HG02870 (cell line): ENCODE results near the gene KDM5C.
A peak's percentile ranks its signal among the peaks of the same experiment; 100 is the strongest.

Source experiments
- ATAC-seq: cut with Tn5 transposase; IDR thresholded peaks from one replicate; pipeline ENCODE4 v1.9.1; 2021; ENCODE audit warnings: mild to moderate bottlenecking, moderate library complexity; ENCODE audit not compliant: unreplicated experiment

The KDM5C gene

DNA sequence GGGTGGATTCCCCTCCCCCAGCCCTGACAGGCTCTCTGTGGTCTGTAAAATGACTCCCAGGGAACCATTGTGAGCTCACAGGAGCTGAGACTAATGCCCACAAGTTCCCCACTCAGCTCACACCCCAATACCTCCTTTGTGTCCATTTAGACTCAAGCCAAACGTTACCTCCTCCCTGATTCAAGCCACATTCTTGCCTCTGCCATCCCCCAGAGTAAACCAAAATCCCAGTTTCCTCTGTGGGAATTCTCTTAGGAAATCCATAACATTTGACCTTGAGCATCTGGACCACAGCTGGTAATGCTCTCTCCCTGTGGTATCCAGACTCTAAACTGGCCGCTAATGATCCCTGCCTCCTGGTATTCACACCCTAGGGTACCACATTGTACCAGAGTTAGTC, 26.3 kb upstream of the KDM5C start:
- no peak for ATAC-seq

DNA sequence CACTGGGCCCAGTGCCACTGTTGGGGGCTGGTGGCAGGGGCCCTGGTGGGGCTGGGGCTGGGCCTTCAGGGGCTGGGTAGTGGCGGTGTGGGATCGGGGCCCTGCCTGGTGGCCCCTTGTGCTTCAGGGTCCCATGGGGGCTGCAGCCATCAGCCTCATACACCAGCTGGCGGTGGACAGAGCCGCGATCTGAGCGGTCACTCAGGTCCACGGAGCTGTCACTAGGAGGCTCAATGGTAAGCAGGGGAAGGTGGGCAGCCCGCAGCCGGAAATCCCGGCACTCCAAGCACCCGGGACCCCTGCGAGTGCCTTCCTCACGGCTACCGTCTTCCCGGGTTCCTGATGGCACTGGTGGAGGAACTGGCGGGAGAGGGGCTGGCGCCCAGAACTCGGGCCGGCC, 25.5 kb upstream of the KDM5C start:
- no peak for ATAC-seq

DNA sequence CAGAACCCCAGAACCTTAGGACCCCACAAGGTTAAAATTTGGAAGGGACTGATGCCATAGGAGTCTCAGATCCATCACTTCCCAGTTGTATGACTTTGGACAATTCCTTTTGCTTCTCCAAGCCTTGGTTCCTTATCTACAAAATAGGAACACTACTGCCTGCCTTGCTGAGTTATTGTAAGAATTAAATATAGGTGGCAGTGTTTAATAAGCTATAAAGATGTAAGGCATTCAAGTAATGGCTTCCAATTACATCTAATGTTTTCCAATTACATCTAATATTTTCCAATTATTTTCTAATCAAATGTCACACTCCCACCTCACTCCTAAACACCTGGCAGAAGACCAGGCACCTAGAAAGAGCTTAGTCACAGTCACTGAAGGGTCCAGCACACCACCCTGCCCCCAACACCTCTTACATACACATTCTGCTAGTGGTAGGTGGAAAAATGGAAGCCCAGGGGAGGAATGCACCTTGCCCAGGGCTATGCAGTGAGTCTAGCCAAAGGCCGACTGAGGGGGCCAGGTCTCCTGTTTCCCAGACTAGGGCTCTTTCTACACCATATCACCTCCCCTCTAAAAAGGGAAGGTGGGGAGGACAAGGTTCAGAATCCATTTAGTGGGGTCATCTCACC, 24.5 kb upstream of the KDM5C start:
- no peak for ATAC-seq

DNA sequence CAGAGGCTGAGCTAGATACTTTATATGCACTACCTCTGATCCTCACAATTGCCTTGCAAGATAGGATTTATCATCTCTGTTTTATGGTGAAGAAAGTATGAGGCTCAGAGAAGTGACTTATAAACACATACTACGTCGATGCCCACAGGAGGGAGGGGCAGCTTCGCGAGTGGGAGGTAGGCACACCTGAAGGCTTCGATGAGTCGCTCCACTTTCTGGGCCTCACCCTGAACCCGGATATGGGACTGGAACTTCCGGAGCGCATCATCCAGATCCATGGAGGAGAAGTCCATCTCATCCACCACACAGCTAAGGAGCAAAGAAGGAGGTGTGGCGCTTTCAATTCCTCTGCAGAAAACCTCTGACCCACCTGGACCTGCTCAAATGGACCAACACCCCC, 22.9 kb upstream of the KDM5C start:
- ATAC-seq: no peak

DNA sequence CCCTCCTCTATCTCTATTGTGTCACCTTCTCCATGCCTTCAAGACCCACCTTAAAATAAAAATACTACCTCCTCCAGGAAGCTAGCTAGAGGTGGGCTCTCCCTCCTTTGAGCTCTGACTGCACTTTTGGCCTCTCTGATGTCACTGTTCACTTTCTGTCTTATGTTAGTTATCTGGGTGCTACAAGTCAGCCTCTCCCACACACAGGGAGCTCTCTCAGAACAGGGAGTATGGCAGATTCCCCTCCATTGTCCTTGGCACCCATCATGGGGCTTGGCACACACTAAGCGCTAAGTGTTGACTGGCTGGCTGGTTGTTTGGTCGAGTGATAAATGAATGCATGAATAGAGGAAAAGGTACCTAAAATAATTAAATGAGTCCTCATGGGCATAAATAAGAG, 21.2 kb upstream of the KDM5C start:
- no peak for ATAC-seq

DNA sequence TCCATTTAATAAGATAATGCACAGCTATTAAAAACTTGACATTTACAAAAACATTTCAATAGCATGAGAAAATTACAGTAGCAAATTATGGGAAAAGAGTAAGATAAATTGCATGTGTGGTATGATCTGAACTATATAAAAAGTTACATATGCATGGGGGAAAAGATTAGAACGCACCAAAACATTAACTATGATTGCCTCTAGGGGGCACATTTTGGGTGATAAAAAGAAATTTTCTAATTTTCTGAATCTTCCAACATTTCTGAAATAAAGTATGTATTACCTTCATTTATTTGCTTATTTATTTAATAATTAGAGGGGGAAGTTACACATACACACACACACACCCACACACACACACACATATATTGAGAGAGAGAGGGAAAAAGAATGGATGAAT, 19.6 kb upstream of the KDM5C start:
- no peak for ATAC-seq

DNA sequence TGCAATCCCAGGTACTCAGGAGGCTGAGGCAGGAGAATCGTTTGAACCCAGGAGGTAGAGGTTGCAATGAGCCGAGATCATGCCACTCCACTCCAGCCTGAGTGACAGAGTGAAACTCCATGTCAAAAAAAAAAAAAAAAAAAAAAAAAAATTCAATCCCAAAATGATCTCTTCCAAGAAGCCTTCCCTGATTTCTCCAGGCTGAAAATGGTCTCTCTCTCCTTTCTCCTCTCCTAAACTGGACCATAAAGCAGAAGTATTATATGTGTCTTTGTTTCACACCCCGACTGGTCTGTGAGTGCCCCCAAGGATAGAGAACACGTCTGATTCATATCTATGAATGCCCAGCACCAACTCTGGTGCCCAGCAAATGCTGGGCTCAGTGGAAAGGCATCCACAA, 17.3 kb upstream of the KDM5C start:
- no peak for ATAC-seq

DNA sequence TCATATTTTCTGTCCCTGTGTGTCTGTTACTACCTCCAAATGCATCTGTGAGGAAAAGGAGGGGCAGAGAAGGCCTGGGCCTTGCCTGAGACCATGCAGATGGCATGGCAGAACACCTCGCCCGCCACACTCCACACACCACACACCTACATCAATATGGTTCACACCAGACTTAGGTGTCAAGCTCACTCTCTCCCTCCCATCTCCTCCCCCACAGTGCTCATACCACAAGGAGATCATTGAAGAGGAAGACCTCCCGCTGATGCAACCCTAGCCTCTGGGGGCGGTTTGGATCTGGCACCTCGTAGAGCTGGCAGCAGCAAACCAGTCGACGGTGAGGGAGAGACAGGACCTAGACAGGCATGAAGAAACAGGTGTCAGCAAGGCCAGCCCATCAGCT, 16.6 kb upstream of the KDM5C start:
- no peak for ATAC-seq

DNA sequence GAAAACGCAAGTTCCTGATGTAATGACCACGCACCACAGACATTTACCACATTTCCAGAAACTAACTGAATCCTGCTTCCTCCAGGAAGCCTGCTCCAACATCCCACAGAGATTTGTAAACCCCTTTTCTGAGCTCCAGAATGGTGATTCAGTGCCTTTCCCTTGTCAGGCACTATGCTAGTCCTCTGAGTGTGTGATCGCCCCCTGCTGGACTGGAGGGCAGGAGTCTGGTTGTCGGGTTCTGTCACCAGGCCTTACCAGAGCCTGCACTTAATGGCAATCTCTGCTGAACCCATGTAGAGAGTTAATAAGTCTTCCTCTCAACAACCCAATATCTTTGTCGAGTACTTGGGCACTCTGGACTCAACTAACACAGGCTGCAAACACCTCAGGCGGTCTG, 14.5 kb upstream of the KDM5C start:
- no peak for ATAC-seq

DNA sequence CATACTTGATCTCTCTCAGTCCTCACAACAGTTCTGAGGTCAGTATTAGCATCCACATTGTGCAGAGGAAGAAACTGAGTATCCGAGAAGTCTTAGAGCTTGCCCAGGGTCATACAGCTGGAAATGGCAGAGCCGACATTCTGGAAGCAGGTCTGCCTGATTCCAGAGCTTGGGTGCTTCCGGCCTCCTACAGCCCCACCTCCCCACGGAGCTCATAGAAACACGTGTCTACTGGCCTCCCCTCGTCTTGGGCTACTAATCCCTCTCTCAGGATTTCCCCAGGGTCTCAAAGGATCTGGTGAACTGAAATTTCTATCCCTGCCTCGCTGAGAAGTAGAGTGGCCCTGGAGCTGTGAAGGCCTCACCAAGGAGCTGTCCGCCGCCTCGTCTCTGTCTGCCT, 12.0 kb upstream of the KDM5C start:
- ATAC-seq: no peak

DNA sequence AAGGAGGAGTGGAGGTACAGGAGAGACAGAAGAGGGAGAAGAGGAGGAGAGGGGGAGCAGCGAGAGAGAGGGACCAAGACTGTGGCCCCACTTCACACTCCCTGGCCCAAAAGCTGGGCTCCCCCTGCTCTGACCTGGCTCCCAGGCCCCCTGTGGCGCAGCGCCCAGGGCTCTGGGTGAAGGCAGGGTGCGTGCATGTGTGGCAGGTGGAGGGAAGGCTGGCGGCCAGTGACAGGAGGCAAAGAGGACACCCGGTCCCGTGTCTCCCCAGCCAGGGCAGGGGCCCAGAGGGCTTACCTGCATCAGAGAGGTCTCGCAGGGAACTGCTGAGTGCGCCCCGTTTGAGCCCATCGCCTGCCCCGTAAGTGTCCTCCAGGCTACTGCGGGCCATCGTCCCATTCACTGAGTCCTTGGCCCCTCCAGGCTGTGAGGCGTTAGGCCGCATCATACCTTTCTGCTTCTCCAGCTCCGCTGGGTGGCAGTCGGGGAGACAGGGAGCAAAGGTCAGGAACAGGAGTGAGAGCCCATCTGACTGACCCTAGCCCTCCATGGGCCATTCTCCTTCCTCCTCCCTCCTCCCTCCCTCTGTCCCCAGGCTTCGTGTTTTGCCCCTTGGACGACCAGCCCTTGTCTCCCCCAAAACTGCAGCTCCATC, 11.1 kb upstream of the KDM5C start:
- ATAC-seq: no peak

DNA sequence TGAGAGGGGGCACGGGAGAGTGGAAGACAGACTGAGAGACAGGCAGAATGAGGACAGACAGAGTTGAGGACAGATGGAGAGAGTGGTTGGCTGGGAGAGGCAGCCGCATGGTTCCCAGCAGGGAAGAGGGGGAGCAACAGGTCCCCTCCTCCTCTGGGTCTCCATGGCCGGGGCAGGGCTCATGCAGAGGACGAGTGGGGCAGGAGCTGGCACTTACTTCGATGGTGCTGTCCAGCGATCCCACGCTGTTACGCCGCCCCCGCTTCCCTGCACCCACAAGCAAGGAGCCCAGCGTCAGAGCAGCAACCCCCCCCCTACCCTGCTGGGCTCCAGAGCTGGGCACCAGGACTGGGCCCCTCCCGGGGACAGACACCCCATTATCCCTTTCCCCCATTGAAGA, 10.6 kb upstream of the KDM5C start:
- ATAC-seq: no peak

DNA sequence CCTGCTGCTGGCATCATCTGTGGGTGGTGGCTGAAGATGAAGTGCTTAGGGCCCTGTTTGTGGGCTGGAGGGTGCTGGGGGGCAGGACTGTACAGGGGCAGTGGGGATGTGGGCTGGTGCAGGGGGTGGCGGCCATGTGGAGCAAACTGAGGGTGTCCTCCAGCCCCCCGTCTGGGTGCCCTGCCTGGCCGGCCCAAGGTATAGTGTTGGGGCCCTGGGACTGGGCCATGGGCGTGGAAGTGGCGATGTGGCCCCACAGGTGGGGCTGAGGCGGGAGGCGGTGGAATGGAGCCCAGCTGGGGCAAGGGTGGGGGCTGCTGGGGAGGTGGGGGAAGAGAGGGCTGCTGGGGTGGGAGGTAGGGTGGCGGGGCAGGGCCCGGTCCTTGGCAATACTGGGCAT, 9.5 kb upstream of the KDM5C start:
- no peak for ATAC-seq

DNA sequence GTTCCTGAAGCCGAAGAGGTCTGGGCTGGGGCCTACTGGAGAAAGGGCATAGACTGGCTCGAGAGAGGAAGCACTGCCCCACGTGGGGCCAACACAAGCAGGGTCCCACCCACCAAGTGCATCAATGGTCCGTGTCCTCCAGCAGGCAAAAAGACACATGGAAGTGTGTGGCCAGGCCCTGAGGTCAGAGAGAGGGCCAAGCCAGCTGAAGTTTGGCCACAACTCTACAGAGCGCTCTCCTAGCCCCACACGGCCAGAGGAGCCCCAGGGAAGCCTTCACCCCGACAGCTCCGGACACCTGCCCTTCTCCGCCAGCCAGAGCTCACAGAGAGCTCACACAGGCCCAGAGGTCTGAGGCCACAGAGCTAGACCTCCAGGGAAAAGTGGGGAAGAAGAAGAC, 8.5 kb upstream of the KDM5C start:
- ATAC-seq: no peak

DNA sequence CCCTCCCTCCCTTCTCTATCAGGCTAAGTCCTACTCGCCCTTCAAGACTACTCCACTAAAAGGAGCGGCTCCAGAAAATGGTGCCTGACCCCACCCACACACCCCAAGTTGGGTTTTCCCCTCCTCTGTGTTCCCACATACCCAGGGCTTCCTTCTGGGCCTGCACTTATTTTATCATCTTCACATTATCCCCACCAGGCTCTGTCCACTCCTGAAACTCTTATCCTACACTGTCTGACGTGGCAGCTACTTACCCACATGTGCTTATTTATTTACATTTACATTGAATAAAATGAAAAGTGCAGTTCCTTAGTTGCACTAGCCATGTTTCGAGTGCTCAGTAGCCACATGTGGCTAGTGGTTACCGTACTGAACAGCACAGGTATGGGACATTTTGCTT, 5.1 kb upstream of the KDM5C start:
- no peak for ATAC-seq

DNA sequence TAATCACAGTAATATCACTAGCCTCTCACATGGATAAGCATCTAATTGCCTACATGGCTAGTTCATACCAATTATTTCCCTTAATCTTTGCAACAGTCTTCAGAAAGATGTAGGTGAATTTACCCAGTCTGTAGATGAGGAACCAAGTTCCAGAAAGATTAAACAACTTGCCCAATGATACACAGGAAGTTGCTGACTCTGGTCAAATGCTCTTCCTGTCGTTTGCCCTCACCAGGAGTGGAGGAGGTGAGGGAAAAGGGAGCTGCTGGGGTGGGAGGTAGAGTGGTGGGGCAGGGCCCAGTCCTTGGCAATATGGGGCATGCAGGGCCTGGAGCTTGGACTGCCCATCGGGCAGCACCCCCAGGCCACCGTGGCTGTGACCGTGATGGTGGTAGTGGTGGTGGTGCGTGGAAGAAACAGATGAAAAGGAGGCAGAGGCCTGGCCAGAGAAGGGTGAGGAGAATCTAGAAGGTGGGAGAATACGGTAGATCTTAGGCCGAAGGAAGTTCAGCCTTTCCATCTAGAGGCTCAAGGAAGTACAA, 2.3 kb upstream of the KDM5C start:
- ATAC-seq: no peak

DNA sequence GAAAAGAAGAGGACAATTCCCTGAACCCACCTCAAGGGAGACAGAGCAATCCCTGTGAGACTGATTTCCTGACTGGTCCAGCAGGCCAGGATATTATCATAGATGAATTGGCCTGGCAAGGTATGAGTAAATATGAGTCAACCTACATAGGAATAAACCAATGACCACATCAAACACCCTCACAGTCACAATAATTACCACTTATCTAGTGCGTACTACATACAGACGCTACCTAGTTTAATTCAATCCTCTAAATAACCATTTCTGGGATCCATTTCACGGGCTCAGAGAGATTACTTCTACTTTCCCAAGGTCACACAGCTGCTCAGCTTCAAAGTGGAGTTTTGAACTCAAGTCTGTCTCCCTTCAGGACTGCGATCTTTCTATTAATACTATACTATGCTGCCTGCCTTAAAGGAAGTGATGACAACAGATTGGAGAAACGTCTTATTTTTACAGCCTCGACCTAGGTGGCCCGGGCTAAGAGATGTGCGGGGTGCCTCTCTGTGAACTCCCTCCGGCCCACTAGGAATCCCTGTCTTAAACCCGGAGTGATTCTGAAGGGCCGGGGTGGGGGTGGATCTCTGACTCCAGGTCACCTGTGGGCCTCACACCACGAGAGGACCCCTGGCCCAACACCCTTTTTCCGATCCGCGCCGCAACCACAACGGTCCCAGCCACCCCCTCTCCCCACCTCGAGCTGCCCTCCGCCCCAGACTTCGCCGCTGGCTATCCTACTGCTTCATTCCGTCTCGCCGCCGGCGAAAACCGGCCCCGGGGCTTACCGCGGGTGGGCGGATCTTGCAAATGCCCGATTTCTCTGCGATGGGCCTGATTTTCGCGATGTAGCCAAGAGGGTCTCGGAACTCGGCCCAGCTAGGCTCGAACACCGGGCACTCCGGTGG, 800 bp downstream of the KDM5C start:
- peak; percentile 8 for ATAC-seq

DNA sequence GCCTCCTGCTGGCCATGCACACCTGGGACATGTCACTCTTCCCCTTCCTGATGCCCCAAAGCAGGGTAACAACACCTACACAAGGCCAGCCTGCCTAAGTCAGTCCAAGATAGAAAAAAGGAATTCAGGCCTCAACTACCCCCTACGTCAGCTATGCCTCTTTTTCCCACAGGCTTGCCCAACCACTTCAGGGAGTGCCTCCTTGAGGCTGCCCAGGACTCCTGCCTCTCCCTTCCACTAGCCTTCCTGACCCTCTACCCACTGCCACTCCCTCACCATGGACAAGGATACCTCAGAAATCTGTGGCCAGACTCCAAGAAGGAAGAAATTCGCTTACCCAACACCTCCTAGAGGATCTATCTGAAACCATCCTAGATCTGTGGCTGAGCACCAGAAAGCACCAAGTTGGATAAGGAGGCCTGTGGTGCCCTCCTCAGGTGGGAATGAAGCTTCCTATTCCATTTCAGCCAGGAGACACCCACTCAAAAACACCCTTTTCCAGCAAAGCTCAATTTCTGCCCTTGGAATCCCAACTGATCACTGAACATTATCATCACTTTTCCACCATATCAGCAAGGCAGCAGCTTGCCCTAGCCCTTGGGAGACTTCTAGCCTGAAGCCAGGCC, 1.8 kb downstream of the KDM5C start:
- ATAC-seq: no peak

DNA sequence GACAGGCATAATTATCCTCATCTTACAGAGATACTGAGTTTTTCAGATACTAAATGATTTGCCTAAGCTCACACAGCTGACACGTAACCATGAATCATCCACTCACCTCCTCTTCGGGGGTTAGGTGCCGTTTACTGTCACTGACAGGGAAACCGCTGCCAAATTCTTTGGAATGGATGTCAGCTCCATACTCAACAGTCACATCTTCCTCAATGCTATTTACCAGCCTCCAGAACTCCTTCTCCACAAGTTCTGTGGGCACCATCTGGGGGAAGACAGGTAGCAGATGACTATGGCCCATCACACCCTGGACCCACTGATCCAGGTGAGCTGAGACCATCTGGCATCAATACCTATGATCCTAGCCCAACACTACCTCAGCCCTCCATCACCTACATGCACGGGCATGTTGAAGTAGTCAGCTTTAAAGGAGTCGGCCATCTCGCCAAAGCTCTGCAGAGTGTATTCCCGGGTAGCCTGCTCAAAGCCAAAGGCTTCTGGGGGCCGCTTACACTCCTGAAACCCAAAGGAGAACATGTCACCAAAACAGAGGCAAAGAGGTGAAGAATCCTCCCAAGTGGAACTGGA, 13.5 kb downstream of the KDM5C start:
- no peak for ATAC-seq

DNA sequence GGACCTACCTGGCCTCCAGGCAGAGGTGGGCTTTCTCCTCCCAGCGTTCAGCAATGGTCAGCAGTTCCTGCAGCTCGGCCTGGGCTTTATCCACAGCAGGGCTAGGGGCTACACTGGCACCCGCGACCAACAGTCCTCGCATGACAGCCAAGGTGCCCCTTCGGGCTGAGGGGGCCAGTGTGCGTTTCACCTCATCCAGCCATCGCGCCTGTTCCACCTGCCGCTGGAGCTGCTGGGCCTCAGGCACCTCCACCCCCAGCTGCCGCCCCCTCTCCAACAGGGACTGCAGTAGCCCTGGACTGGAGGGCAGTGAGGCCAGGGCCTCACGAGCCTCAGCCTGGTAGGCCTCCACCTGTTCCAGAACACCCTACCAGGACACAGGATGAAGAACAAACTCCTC, 28.3 kb downstream of the KDM5C start:
- ATAC-seq: no peak

DNA sequence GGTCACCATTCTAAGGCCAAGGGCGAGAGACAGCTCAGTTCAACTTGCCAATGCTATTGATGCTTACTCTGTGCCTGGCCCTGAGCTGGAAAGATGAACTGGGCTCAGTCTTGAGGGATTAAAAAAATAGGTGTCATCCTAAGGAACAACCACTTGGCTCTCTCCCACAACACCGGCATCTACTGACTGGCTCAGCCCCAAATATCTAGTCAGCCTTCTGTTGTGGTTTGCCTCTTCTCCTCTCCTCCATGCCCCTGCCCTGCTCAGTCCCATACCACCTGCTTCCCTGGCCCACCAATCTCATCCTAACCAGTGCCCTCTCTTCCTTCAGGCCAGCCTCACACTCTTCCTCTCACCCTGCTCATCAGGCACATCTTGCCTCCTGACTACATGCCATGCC, 29.6 kb downstream of the KDM5C start:
- no peak for ATAC-seq
